Fibroblast of skin of right biceps (primary cell): ENCODE results near the gene SOX5.

Experiments used
- DNase-seq: peaks from one replicate; pipeline ENCODE4 v3.0.0-alpha.2; 2013

SOX5 gene

DNA sequence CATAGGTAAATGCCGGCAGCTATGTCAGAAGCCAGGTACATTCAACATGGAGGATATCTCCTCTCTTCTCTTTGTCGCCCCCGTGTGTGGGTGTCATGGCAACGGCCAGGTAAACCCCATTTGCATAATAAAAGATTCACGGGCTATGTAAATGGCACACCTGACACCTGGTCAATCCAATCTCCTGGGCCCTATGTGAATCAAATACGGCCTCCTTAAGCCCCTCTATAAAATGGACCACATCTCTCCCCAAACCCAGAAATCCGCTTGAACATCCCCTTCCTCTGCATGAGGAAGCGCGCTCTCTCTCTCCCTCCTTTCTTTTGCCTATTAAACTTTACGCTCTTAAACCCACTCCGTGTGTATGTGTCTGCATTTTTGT is 363.7 kb downstream of the SOX5 start:
- DNase-seq = no peak

DNA sequence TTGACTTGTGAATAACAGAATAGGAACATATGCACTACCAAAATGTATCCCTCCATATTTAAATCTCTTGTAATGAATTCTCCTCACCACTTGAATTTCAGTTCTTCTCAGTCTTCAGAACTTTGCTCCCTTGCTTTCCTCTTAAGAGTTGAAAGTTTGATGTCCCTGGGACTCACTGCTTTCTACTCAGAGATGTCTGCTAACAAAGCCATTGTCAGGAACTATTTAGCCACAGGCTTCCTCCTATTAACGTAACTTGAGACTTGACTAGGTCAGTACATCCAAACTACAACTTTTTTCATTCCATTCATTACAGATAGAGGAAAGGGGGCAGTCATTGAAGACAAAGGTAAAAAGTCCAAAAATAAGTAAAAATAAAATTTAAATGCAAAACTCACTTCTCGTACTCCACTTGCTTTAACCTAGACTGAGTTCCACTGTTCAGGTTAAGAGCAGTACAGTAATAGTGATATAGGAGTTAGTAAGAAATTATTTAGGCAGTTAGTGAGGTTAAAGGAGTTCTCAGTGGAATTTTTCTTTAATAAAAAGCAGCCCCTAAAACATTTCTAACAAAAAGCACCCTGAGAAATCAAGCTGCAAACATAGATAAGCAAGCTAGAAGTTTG is 364.2 kb downstream of the SOX5 start:
- DNase-seq = no peak

- no peak for DNase-seq
Measured at GRCh38 chr12:23581913-23582312, 367.6 kb downstream of the SOX5 start.

DNA sequence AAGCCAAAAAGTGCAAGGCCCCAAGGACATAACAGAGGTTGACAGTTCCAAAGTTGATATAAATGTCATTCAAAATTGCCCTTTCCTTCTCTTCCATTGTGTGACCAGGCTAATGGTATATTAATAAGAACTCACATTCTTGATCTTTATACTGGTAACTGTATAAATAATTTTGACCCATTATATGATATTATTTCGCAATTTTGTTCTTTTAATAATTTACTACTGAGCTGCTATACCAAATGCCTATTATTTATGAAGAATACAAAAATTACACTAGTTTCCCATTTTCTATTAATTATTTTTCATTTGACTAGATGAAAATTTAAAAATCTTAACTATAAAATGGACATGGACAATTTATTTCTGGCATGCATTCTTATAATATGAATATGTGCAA is 370.2 kb downstream of the SOX5 start:
- no peak for DNase-seq

GRCh38 chr12:23576372-23576771 is 373.1 kb downstream of the SOX5 start:
- no peak for DNase-seq

DNA sequence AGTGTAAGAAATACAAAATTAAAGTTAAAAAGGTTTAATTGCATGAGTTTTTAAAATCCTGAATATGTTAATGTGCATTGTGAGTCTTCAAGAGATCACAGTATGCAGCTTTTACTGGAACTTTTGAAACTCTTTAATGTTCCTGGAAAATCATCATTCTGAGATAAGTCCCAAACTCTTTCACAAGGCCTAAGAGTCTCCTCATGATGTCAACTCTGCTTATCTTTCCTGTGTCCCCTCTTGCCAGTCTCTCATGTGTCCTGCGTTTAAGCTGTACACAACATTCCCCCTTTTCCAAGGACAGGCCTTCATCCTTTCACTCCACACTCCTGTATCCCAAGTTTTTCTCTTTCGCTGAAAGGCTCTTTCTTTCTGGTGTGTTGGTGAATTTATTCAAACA is 380.1 kb downstream of the SOX5 start:
- no peak for DNase-seq

GRCh38 chr12:23566133-23566532 is 383.3 kb downstream of the SOX5 start:
- no peak for DNase-seq

DNA sequence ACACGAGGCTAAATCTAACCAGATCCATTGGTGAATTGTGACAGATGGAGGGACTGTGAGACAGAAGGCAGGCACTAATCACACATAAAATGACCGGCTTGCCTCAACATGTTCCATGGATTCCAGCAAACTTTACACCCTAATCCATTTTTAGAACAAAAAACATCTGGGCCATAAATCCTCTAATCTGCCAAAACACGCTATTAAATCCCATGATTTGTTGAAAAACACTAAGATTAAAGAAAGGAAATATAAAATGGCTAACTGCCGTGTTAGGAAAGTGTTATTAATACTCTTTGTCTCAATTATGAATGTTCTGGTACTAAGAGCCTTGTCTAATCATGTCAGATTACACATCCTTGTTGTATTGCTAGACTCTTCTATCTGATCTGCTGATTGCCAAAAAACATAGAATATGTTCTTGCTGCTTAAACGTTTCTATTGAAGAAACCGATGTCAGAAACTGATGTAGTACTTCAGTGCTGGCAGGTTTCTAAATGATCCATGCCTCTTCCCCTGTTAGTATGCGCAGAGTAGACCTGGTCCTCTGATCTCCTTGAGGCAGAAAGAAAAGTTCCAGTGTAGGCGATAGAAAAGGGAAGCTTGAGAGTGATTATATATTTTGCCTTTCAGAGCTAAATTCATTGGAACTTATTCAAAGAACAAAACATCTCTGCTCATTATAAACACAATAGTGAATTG is 384.9 kb downstream of the SOX5 start:
- DNase-seq = no peak

DNA sequence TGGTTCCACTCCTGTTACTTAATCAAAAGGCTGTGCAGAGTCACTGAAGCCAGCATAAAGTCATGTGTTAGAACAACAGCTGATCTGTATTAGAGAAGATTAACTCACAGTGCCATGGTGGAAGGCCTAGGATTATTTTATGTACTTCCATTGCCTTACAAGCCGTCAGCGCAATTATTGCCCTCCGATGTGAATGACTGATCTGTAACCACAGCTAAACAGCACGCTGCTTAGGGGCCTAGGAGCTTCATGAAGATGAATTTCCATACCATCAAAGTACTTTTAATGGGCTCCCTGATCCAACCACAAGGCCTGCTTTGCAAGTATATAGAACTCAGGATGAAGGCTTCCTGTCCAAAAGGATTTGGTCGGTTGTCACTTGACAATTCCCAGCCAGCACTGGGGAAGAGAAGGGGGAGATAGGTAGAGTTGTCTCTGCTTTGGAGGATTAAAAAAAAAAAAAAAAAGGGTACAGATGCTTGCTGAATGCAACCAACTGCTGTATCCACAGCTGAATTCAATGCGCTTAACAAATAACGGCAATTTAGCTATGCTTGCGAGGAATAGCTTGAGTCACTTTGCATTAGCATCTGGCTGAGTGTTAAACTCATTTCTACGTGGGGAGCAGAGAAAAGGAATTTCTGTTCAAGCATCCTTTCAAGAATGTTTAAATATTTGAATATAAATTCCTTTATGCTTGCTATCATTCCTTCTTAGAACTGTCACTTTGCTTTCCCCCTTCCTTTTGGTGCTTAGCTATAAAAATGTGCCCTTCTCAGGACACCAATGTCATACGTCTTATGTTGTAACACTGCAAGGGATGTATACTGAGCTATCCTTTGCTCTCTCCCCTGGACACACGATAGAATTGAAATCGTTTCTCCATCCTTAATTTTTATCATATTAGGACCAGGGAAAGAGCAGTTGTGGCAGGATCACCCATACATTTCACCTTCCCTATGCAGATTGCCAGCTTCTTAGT is 387.8 kb downstream of the SOX5 start:
- no peak for DNase-seq

DNA sequence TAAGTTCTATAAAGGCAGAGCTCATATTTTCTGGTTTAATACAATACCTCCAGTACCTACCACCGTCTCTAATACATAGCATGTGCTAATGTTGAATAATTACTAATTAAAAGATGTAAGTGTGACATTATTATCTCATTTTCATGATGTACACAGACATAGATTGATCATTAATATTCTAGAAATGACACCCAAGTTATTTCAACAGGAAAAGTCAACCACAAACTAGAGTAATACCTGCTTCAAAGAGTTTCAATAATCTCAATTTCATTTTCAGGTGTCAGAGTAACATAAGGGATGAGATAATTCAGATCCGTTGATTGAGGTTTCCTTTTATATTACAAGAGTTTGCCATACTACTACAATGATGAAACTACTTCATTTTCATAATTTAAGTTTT is 388.9 kb downstream of the SOX5 start:
- no peak for DNase-seq

GRCh38 chr12:23559268-23559753 is 390.2 kb downstream of the SOX5 start:
- no peak for DNase-seq

DNA sequence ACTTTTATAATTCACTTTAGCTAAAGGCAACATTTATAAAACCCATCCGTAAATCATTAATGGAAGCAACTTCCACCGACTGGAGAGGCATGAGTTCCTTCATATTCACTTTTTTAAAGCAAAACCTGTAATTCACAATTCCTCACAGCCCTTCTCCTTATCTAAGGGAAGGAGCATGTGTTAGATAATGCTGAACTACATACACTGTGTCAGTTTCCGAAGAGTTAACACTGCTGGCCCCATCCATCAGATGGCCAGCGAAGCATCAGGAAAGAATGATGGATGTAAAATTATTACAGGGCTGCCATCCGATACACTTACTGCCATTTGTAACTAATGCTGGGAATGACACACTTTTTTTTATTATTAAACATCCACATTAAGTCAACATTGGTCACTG is 392.8 kb downstream of the SOX5 start:
- DNase-seq = no peak

GRCh38 chr12:23555825-23556207 is 393.7 kb downstream of the SOX5 start:
- no peak for DNase-seq

DNA sequence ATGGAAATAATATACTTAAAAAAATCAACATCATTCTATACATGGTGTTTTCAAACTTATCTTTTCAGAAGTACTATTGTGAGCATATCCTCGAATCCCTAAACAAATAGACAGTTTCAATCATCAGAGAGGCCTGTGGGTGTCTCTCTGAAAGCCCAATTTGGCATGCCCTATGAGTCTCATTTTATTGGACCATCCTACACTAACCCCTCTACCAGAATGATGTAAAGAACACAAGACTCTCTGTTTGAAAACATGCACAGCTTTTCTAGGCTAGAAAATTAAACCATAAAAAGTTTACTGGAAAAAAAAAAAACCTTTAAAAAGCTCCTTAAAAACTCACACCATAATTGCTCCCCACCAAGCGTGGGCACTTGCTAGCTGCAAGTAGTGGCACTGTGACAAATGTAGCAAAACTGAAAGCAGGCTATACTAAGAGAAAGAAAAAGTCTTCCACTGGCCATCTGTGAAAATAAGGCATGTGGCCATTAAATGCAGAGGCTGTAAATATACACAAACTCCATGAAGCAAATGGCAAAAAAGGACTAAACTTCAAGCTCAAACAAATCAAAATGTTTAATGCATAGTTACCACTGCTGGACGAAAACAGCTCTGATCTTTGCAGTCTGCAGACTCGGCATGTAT is 394.2 kb downstream of the SOX5 start:
- DNase-seq = no peak

GRCh38 chr12:23552417-23552816 is 397.1 kb downstream of the SOX5 start:
- DNase-seq = no peak

- no peak for DNase-seq
Measured at GRCh38 chr12:23550753-23551152, 398.7 kb downstream of the SOX5 start.

GRCh38 chr12:23548742-23549141 is 400.7 kb downstream of the SOX5 start:
- no peak for DNase-seq

DNA sequence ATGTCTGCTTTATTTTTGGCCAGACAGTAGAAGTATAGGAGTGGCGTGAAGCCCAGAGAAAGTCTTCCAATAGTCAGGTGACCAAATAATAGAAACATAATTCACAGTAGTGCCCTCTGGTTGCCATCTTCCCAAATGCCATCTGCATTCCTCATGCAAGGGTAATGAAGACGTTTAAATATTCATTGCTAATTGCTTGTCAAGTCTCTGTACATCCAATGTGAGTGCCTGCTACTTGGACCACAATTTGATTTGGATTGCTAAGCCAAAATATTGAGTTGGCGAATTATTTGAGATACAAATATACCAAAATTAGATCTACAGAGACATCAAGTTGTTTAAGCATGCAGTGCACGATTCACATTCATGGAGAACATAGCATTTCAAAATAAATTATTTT is 402.7 kb downstream of the SOX5 start:
- no peak for DNase-seq

- no peak for DNase-seq
Measured at GRCh38 chr12:23543767-23544166, 405.7 kb downstream of the SOX5 start.

GRCh38 chr12:23542187-23542586 is 407.3 kb downstream of the SOX5 start:
- DNase-seq = no peak

- DNase-seq = no peak
Measured at GRCh38 chr12:23540572-23540971, 408.9 kb downstream of the SOX5 start.

DNA sequence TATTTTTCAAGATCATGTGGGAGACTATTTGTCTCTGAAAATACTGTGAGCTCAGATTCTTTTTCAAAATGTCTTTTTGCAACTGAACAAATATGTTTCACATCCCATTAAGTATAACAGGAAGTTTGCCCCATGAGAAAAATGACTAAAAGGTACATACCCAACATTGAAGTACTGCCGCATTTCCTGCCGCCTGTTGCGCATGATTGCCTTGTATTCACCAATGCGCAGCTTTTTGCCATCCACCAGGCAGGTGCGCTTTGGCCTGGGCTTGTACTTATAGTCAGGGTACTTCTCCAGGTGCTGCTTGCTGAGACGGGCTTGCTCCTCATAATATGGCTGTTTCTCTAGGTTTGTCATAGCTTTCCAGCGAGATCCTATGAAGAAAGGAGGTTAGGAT is 413.2 kb downstream of the SOX5 start:
- DNase-seq = no peak

GRCh38 chr12:23535441-23535840 is 414.0 kb downstream of the SOX5 start:
- no peak for DNase-seq
